COLO829 (cell line): ENCODE measurements around the gene CAMK1D.

ENCODE experiments used
- DNase-seq: peaks from one replicate; pipeline ENCODE4 v3.0.0; 2012; ENCODE audit warnings: low spot score

Gene CAMK1D

GRCh38 chr10:12629767-12630165 is 280.4 kb downstream of the CAMK1D start:
- DNase-seq = no peak

DNA sequence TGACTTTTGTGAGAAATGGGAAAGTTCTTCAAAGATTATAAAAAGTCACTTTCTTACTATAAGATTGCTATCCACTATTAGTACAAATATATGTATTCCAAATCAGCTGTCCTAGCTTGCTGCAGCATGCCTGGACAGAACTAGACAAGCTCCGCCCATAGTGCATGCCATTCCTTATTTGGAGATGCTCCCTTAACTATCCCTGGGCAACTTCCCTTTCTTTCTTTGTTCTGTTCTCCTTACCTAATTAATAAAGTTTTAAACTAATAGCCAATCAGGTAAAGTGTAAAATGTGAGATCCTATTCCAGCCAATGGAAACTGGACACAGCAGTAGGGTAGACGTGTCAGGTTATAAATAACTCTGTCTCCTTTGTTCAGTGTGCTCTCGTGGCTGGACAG is 281.9 kb downstream of the CAMK1D start:
- no peak for DNase-seq

DNA sequence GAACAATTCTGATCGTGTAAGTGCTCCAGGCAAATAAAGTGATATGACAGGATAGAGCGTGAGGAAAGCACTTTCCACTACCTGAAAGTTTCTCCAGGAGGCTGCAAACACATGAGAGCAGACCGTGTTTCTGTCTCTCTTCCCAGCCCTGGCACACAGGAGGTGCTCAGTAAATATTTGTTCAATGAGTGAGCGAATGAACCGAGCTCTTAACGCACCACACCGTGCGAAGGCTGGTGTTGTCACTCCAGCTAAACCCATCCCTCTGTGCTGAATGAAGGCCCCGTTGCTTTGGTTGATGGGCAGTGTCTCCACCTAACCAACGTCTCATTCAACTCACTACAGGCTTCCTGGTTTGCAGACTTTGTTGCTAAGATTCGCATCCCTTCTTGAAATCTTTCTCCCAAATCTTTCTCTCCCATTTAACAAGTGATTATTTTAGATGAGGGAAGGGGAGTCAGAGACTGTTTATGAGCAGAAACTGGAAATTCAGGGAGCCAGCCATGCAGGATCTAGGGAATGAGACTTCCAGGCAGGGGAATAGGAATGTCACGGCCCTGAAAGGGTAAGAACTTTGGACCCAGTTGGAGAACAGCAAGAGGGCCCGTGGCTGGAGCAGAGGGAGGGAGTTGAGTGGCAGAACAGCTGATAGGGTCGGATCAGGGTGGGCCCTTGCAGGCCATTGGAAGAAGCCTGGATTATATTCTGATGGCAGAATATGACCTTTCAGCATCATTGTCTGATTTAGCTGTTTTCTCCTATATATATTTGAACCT is 282.6 kb downstream of the CAMK1D start:
- DNase-seq = no peak

DNA sequence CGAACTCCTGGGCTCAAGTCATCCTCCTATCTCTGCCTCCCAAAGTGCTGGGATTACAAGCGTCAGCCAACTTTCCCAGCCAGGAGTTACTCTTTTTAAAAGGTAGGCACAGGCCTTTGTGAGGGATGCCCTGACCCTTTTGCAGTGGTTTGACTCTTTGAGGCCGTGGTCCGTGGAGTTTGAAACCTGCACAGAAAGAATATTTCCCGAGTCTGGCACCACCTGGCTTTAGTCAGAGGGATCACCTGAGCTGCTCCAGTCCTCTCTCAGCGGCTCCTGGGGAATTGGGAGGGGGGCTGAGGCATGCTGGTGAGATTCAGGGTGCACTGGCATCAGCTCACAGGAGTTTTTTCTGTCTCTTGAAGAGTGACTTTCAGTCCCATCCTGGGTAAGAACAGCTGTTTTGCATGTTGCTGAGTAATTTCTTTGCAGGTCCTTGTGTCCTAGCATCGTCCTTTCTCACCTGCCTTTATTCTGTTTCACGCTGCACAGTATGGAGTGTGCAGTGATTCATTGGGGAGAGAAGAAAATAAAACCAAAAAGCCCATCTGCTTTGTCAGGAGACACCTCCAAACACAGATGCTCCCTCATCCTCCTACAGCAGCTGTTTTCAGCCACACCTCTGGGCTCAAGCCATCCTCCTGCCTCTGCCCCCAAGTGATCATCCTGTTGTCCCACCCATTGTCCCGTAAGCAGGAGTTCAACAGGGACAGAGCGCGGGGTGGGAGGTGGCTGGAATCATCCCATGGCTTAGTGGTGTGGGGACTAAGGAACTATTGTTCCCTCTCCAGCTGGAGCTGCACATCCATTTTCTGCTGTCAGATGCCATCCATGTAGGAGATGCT is 284.7 kb downstream of the CAMK1D start:
- DNase-seq = no peak

DNA sequence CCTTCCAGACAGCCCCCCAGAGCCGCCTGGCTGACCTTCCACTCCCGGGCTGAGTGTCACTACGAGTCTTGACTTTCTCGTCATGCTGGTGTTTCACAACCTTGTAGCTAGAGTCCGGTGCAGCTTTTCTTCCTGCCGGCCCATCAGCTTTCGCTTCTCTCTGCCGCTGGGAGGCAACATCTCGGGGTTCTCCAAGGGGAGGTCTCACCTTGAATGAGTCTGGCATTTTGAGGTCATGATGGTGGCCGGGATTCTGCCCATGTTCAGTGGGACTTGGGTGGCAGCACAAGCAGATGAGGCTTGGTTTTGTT is 285.2 kb downstream of the CAMK1D start:
- no peak for DNase-seq

- no peak for DNase-seq
These were observed 285.8 kb downstream of the CAMK1D start for GRCh38 chr10:12635127-12635541.

GRCh38 chr10:12636571-12636970 is 287.2 kb downstream of the CAMK1D start:
- DNase-seq = no peak

DNA sequence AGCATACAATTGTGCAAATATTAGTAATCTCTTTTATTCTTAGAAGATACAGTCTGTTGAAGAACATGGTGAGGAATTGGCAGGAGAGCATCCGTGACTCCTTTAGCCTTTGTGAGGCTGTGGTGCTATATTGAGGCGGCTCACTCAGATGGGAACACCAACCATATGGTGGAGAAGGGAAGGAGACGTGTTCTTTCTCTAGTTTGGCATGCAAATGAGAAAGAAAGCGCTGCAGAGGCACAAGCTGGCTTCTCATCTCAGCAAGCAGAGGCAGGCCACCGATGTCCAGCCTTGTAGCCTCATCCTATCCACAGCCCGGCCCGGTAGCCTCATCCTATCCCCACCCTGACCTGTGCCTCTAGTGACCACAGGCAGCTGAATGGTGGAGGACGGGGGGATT is 288.3 kb downstream of the CAMK1D start:
- no peak for DNase-seq

DNA sequence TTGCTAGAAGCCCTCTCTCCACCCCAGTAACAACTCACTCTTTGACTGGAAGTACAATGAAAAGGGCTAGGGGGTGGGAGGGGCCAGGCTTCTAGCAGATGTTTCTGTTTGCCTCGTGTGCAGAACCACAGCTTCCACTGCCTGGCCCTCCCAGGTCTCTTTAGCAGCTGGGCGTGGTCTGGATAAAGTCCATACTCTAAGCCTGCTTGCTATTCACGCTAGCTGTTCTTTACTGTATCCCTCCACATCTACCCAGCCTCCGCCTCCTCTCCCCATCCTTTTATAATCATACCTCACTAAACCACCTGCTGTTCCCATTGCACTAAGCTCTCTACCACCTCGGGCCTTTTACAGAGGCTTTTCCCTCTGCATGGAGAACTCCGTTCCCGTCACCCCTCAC is 288.8 kb downstream of the CAMK1D start:
- DNase-seq = no peak

- no peak for DNase-seq
These were observed 289.4 kb downstream of the CAMK1D start for GRCh38 chr10:12638781-12639180.

DNA sequence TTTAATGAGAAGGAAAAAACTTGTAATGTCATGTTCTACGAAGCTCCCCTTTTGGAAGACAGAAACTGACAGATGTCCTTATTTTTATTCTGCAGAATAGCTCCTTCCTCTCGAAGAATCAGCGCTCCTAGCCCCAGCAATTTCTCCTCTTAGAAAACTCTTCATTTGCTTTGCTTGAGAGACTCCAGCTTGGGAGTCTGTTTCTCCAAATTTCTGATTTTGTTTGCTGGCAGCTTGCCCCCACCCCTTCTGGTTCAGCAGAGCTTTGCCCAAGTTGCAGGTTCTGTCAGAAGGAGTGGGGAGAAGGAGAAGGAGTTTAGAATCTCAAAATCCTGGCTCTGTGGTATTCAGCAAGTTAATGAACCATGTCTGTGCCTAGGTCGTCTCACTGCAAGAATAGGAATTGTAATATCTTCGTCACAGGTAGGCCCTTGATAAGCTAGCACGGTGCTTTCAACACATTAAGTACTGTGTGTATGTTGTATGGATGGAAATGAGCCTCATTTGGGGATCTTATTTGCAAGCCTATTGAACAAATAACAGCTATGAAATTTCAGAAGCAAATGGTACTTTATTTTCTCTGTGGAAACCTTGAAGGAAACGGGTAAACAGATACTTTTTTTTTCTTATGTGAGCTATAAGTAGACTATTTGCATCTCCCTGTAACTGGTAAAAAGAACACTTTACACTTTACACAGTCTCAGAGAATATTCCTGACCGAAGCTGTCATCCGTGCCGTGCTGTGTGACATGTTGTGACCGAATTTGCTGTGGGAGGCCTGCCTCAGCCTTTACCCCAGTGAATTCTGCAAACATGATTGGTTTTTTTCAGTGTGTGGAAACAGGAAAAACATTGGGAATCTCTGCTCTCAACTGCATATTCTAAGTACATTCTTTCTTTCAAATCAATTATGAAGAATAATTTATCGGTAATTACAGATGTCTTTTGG is 290.9 kb downstream of the CAMK1D start:
- DNase-seq = no peak

- no peak for DNase-seq
These were observed 292.7 kb downstream of the CAMK1D start for GRCh38 chr10:12642036-12642435.

- no peak for DNase-seq
These were observed 293.9 kb downstream of the CAMK1D start for GRCh38 chr10:12643279-12643678.

GRCh38 chr10:12644380-12645144 is 295.2 kb downstream of the CAMK1D start:
- no peak for DNase-seq

DNA sequence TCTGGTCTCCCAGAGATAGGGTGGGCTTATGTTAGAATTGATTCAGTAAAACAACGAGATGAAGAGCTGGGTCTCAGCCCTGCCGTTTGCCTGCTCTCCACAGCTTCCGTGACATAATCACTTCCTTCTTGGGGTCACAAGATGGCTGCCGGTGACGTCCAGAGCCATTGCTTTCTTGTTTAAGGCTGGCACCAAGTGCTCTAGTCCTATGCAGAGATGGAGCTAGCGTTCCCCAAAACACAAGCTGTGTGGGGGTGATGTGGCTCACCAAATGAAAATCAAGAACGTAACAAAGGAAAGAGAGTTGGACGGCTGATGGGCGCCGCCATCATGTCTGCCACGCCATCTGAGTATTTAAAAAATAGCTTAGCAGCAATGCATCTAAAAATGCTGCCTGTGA is 296.1 kb downstream of the CAMK1D start:
- no peak for DNase-seq

DNA sequence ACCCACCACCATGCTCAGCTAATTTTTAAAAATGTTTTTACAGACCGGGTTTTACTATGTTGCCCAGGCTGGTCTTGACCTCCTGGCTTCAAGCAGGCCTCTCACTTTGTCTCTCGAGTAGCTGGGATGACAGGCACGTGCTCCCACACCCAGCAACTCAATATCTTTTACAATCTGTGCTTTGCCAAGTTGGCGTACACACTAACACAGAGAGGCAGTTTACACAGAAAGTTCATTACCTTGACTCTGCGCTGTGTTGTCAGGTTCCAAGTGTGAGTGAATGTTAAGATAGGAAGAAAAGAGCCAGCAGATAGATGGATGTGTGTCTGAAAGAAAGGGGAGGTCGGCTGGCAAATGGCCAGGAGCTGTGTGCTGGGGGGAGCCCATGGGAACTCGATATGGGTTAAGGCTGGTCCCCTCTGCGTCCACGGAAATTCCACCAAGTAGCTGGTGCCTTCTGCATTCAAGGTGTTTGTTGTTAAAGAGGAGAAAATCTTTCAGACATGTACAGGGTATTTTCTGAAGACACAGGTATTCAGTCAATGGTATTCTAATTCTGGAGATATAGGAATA is 299.8 kb downstream of the CAMK1D start:
- DNase-seq = no peak

DNA sequence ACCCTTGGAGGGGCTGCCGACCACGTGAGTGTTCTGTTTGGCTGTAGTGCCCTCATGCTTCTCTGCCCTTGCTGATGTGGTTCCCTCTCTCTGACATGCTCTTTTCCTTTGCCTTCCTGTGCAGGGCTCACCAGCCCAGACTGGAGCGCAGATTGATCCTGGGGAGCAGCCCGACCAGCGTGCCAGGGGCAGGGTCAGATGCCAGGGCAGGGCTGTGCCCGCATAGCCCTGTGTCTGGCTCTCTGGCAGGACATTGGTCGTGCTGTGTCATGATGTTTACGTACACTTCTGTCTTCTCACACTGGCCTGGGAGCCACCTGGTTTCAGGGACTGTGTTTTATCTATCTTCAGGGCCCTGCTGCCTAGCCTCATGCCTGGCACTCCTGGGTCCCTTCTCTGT is 300.8 kb downstream of the CAMK1D start:
- no peak for DNase-seq

DNA sequence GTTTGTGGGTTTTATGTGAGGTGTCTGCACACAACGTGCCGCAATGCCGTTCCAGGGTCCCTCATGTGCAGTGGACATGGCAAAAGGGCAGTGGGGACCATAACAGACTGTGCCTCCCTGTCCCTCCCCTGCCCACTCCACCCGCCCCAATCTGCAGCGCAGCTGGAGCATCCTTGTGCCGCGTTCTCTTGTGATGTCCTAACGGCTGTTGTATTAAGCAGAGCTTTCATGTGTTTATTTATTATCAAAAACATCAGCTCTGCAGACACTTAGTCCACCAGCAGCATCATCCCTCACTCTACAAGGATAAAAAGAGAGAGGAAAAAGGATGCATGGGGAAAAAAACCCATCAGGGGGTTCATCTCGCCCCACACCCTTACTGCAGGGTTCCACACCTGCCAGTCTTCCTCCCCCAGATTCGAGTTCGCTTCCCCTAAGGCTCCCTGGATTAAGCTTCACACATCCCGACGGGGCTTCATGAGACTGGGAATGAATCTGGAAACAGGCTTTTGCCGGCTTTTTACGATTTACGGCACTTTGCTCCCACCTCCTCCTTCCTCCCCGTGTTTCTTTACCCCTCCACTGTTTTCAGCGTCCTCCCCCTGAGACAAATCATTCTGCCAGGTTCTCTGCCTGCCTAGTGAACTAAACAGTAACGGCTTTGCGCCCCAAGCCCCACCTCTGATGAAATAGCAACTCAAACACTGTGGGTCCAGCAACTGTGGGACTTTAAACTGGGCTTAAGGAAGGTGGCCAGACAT is 301.4 kb downstream of the CAMK1D start:
- no peak for DNase-seq

- DNase-seq = no peak
These were observed 306.6 kb downstream of the CAMK1D start for GRCh38 chr10:12655940-12656339.

GRCh38 chr10:12656518-12657142 is 307.3 kb downstream of the CAMK1D start:
- DNase-seq = peak; percentile 42
